Inflammatory macrophage (primary cell): ENCODE data around the gene SLC18A3.

Experiments
- DNase-seq, 2 donors: peaks; one replicate each; pipeline ENCODE4 v3.0.0-alpha.2; 2020 to 2022

Gene SLC18A3

GRCh38 chr10:49629431-49629881 is 19.3 kb downstream of the SLC18A3 start:
- no peak for DNase-seq

- no peak for DNase-seq
Measured at GRCh38 chr10:49631975-49632374, 21.9 kb downstream of the SLC18A3 start.

- no peak for DNase-seq
Measured at GRCh38 chr10:49632406-49633317, 22.6 kb downstream of the SLC18A3 start.

- DNase-seq: no peak
Measured at GRCh38 chr10:49633327-49634068, 23.4 kb downstream of the SLC18A3 start.

GRCh38 chr10:49634069-49634660 is 24.1 kb downstream of the SLC18A3 start:
- no peak for DNase-seq

- no peak for DNase-seq
Measured at GRCh38 chr10:49642311-49642710, 32.2 kb downstream of the SLC18A3 start.

GRCh38 chr10:49643241-49644034 is 33.3 kb downstream of the SLC18A3 start:
- no peak for DNase-seq

GRCh38 chr10:49644035-49644646 is 34.0 kb downstream of the SLC18A3 start:
- DNase-seq: no peak

GRCh38 chr10:49645417-49645816 is 35.3 kb downstream of the SLC18A3 start:
- no peak for DNase-seq

GRCh38 chr10:49645871-49646870 is 36.1 kb downstream of the SLC18A3 start:
- peak; percentile 9 to 65 for DNase-seq

- DNase-seq: no peak
Measured at GRCh38 chr10:49647554-49647953, 37.4 kb downstream of the SLC18A3 start.

- DNase-seq: no peak
Measured at GRCh38 chr10:49647985-49648795, 38.1 kb downstream of the SLC18A3 start.

- no peak for DNase-seq
Measured at GRCh38 chr10:49649294-49649693, 39.2 kb downstream of the SLC18A3 start.

GRCh38 chr10:49649936-49650723 is 40.0 kb downstream of the SLC18A3 start:
- no peak for DNase-seq

- no peak for DNase-seq
Measured at GRCh38 chr10:49650724-49651034, 40.6 kb downstream of the SLC18A3 start.

GRCh38 chr10:49651039-49651835 is 41.1 kb downstream of the SLC18A3 start:
- no peak for DNase-seq

- DNase-seq: no peak
Measured at GRCh38 chr10:49651917-49652316, 41.8 kb downstream of the SLC18A3 start.
